Activated T-cell treated with anti-CD3 and anti-CD28 coated beads, Interleukin-2, amount 50 U/mL, for 1 hour (primary cell): ENCODE measurements around the gene DST.
"Not testable (repeated sequence)": the region's sequence is repeated elsewhere in the genome, so short reads cannot be mapped to it uniquely, and the experiment has no call there.

Experiments
- DNase-seq: peaks from one replicate; pipeline ENCODE4 v3.0.0-alpha.2; 2020

The DST gene

DNA sequence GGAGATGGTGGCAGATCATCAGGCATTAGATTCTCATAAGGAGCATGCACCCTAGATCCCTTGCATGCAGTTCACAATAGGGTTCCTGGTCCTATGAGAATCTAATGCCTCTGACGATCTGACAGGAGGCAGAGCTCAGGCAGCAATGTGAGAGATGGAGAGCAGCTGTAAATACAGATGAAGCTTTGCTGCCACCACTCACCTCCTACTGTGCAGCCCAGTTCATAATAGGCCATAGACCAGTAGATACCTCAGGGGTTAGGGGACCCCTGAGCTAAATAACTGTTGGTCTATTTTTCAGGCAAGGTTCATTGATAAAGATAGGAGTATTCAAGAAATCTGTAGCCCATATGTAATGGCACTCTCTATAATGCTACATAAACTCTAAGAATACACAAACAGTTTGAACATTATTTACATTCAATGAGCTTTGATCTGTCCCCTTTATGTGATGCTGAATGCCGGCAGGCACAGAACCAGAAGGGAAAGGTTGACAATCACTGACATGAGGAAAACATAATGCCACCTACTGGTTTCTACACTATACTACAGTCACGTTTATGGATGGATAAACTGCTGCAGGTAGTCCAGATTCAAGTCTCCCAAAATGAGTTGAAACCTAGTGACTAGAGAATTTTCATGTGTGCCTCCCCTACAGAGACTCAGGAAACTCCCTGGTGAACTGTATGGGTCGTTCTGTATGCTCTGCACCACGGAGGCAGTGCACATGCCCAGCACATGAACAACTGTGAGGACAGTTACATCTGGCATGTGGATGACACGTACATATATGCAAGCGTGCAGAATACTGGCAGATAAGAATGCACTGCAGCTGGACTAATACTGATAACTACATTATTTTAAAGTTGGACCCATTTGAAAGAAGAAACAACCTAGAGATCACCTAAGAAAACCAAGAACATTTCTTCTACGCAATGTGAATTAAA is 72.0 kb downstream of the DST start:
- DNase-seq, result no peak

- no peak for DNase-seq
Observed at GRCh38 chr6:56567501-56567900, 75.2 kb downstream of the DST start.

- DNase-seq, result not testable (repeated sequence)
Observed at GRCh38 chr6:56562730-56563129, 80.0 kb downstream of the DST start.

DNA sequence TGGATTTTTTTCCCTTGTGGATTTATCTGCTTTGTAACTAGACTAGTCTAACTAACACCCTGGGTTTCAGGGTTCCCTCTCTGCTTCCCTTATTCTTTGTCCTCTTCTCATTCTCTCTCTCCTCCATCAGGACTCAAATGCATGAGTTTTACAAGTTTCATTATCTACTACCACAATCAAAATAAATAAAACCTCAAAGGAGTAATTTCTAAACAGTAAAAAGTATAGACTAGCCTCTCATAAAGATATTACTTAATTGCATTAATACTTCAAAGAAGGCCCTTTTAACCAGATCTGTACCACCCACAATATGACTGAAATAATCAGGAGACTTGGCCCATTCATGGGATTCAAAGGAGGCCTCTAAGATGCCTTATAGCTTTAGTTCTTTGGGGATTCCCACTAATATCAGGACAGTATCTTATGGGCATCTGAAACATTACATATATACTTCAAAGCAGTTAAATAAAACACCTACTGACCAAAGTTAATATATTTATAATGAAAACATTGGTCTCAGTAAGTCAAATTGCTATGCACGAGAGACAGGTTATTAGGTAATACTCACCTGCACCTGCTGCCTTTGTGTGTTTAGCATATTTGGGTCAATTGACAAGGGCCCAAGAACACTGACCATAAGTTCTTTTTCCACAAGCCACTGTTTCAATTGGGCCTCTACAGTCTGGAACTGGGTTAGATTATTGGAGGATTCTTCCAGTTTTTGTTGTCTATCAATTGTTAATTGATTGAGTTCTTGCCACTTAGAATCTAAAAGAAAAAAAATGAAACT is 85.7 kb downstream of the DST start:
- DNase-seq, result no peak

DNA sequence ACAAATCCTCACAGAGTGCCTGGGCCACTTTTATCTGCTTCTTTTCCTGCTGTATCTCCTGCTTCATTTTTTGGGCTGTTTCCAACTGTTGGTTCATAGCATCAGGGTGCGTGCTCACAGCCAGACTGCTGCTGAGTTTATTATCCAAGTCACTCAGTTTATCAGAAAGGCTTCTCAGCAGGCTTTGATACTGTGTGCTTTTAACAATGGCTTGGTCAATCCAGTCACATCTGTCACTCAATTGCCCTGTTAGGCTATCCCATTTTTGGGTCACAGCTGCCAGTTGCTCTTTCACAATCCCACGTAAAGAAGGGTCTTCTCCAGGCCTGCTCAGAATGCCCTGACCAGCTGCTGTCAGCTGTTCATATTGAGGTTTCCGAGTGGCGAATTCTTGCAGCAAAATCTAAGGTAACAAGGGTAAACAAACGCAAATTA is 87.2 kb downstream of the DST start:
- no peak for DNase-seq

- no peak for DNase-seq
Observed at GRCh38 chr6:56552187-56553130, 90.2 kb downstream of the DST start.

DNA sequence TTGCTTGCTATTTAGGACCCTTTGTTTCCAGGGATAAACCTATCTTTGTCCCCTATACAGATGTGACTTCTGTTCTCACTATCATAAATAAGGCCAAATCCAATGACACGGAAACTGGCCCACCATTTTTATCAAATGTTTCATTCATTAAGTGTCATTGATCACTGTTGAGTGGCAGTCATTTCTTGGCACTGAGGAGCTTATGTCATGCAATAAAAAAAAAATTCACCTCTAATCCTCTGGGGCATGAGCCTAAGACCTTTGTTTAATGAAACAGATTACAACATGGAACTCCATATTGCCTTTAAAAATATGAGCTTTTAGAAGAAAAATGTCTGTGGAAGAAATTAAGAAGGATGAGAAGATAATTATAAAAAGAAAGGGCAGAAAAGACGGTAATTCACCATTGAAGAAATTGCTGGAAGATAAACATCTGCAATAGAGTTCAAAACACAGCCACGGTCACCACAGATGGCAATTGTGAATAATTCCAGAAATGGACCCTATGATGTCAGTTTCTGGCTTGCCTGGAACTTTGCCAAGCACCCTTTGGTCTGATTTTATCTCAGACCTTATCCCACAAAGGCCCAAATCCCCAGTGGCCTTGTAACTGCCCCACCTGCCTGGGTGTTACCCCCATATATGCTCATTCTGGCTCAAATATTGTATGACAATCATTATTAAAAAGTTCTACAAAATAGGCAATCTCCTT is 91.1 kb downstream of the DST start:
- no peak for DNase-seq

- no peak for DNase-seq
Observed at GRCh38 chr6:56550301-56550700, 92.4 kb downstream of the DST start.

DNA sequence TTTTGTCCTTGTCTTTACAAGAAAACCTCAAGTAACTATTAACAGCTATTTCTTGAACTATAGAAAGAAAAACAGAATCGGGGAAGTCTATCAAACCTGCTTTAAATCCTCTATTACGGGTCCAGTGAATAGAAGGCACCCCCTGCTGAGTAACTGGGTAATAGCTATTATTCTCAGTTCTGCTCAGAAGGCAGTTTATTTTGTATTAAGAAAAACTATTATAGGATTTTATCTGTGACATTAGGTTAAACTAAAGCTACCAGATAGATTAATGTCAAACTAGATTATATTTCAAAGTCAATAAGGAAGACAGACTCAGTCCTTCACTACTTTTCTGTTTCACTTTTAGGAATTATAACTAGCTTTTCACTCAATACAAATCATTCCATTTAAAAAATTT is 93.7 kb downstream of the DST start:
- DNase-seq, result no peak

- DNase-seq, result no peak
Observed at GRCh38 chr6:56547687-56548086, 95.0 kb downstream of the DST start.

GRCh38 chr6:56542364-56543331 is 100.0 kb downstream of the DST start:
- peak; percentile 61 for DNase-seq

GRCh38 chr6:56541741-56542360 is 100.8 kb downstream of the DST start:
- DNase-seq, result no peak

DNA sequence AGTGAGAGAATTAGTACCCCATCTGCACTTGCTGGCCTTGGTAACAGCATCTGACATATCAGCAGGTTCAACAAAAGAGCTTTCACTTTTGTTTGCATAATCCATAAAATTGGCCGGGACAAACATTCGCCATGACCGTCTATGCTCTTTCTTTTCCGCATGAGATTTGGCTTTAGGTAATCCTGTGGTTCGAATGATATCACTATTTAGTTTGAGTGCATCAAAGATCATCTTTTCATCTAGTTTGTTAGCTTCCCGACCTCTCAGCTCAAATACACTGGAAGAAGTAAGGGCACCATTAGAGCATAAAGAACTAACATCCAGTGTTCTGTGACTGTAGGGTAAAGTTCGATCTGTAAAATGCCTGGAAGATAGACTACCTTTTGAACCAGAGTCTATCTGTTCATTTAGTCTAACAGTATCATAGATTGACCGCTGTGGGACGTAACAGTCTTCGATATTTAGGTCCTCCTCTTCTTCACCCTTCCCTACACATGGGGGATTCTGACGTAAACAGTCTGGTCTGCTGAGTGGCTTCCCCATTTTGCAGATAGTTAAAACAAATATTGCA is 101.6 kb downstream of the DST start:
- no peak for DNase-seq

DNA sequence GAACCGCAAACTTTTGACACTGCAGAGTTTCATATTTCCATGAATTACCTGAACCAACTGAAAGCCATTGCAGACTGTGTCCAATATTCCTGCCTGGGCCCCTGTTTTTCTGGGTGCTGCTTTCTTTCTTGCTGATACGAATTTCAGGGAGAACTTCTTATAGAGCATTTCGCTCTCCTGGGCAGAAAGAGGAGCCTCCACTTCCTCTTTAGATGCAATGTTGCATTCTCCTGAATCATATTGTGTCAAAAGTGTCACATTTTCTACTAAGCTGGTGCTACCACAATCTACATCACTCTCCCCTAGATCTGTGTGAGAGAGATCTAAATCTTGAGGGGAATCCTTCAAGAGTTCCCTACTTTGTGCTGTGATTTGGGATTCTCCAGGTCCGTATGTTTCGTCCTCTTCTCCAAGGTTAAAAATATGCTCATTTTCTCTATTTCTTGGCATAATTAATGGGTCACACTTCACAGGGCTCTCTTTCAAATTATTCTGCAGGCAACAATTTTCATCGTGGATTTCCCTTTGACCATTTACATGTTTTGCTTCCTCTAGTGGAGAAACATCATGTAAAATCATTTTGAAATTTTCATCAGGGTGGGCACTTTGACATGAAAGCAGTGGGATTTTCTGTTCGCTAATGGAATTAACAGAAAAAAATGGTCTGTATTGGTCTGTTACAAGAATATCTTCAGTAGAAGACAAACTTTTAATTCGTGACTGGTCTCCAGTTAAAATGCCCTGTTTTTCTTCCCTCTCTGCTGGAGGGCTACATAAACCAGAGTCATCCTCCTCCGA is 102.3 kb downstream of the DST start:
- DNase-seq, result no peak

GRCh38 chr6:56539527-56540105 is 103.1 kb downstream of the DST start:
- no peak for DNase-seq

DNA sequence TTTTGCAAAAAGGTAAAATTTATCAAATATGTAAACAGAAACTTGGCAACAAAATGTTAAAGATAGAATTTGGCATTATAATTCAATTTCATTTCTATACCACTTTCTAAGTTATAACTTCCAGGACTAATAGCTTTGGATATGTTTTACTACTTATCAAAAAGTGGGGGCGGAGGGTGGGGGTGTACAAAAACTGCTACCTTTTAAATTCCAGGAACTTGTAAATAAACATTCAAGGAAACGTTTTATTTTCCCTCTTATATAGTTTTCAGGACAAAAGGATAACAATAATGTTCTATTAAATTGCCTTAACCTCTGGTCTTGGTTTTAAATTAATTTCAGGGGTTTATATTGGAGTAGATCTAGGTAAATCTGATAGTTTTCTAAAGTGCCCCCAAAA is 103.8 kb downstream of the DST start:
- DNase-seq, result no peak

DNA sequence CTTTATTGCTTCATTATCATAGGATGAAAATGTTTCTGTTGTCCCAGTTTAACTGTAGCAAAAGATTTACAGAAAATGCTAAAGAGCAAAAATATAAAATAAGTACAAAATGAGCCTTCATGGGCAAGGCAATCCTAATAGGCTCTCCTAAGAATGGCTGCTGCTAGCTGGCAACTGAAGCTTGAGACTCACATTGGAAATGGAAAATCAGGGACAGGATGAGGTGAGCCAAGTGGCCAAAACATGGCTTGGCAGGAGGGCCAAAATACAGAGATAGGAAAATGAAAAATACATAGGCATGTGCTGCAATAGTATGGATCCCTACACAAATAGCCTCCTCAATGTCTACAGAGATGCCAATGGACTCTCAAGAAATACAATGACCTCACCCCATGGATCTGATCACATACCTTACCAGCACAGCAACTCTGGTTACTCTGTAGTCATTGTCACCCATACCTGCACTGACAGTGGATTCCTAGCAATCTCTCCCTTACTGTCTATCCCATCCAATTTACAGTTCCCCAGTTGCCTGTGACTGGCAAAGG is 105.4 kb downstream of the DST start:
- DNase-seq, result no peak

GRCh38 chr6:56536536-56536935 is 106.2 kb downstream of the DST start:
- DNase-seq, result no peak
